Femur (tissue), 1 donor: ENCODE results near the gene SLC18A3.

Experiments
- DNase-seq: peaks from one replicate; pipeline ENCODE4 v3.0.0-alpha.2; 2017

The SLC18A3 gene

DNA sequence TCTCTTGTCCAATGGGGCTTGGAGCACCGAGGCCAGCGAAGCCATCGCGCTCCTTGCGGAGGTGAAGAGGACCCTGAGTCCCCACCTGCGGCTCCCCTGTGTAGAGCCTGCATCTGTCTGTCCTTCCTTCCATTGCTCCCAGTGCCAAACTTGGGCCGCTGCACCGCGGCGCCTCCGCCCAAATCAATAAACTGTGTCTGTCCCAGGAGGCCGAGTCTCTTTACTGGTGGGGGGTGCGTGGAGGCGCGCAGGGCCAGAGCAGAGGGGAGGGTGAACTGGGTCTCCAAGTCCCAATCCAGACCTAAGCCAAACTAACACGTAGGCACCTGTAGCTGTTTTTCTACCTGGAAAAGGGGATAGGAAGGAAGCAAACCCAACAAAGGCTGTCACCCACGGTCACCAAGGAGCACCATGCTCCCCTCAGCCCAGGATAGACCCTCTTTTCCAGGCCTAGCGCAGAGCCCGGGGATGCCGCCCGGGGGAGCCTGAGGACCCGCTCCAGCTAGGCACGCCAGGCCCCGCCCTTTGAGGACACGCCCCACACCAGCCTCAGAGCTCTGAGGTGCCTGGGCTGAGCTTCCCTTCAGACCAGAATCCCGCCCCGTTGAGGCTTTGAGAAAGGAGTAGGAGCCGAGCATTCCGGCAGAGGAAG, 2.5 kb downstream of the SLC18A3 start:
- DNase-seq, result no peak

DNA sequence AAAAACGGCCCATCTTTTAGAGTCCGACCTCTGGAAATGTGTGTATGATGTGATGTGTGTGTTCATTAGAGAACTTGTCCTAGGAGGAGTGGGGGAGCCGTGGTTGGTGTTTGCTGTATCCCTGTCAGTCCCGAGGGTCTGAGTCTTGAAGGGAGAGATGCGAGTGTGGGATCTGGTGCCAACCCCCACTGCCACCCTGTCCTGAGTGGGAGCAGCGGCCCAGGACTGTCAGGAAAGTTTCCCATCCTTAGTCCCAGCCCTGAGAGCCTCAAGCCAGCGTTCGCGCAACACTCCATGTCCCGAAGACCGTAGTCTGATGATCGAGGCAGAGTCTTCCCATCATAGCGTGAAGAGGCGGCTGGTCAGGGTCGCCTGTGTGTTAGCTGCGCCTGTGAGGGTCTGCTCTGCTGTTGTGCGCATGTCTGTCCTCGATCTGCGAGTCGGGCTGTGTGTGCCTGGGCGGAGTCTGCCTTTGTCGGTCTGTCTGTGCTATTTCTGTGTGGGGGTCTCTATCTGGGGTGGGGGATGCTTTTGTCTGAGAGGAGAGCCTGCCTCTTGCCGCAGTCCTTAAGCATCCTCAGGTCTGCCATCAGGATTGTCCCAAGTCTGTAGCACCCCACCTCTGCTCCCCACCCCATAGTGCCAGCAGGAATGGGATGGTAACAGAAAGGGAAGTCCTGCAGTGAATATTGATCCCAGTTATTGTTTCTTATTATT, 3.2 kb downstream of the SLC18A3 start:
- DNase-seq, result no peak

DNA sequence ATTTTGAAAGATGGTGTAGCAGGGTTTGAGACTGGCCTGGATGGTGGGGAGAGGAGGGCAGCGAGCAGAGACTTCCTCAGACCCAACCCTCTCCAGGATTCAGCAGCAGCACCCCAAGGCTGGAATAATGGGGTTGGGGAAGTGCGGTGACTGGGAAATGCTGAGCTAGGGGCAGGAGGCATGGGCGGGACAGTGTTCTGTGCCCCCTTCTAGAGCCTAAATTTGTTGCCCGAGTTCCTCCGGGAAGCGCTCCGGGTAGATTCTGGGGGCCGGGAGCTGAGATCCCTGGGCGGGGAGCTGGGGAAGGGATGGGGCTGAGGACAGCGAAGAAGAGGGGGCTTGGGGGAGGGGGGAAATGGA, 3.8 kb downstream of the SLC18A3 start, which contains the start of gene CHAT:
Gene CHAT (plus strand): TSS at position 156 of the 360 bp plus-strand sequence. CDS start 153 bp downstream, at position 309.
- DNase-seq, result no peak

- no peak for DNase-seq
Observed at GRCh38 chr10:49614242-49615198, 4.4 kb downstream of the SLC18A3 start.

DNA sequence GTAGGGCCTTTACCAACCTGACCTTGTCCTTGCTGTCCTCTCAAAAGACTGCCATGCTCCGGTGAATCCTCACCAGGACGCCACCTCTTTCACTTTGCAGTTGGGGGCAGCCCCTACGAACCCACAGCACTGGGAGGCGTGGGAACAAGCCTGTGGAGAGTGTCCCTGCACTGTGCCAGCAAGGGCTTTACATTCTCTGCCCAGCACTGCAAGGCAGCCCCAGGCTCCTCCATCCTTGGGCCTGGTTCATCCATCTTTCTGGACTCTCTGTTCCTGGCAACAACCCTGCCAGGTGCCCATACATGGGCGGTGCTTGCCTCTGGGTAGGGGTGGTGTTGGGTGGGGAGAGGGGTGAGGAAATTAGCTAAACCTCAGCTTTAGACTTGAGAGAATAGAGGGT, 5.1 kb downstream of the SLC18A3 start:
- no peak for DNase-seq

- DNase-seq, result no peak
Observed at GRCh38 chr10:49615721-49616120, 5.6 kb downstream of the SLC18A3 start.

DNA sequence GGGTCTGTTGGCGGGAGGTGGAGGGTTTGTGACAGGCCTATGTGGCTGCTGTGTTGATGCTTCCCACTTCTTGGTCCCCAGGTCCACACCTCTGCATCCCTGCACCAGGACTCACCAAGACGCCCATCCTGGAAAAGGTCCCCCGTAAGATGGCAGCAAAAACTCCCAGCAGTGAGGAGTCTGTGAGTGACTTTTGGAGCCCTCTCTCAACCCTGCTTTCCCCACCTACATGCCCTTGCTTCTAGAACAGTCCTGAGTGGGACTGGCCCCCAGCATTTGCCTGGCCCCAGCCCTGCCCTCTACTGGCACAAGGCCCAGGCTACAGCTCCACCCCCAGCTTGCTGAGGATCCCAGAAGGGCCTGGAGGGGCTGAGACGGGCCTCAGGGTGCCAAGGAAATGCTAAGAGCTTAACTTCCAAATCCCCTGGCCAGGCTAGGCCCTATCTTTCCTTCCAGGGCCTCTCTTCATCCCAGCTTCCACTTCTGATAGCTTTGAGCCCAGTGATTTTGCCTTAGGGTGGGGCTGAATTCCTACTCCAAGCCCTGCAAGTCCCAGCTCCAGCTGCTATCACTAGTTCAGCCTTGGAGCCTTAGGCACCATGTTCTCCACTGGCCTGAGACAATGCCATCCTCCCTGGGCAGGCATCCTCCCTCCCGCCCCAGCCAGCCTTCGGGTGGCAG, 6.5 kb downstream of the SLC18A3 start:
- no peak for DNase-seq

DNA sequence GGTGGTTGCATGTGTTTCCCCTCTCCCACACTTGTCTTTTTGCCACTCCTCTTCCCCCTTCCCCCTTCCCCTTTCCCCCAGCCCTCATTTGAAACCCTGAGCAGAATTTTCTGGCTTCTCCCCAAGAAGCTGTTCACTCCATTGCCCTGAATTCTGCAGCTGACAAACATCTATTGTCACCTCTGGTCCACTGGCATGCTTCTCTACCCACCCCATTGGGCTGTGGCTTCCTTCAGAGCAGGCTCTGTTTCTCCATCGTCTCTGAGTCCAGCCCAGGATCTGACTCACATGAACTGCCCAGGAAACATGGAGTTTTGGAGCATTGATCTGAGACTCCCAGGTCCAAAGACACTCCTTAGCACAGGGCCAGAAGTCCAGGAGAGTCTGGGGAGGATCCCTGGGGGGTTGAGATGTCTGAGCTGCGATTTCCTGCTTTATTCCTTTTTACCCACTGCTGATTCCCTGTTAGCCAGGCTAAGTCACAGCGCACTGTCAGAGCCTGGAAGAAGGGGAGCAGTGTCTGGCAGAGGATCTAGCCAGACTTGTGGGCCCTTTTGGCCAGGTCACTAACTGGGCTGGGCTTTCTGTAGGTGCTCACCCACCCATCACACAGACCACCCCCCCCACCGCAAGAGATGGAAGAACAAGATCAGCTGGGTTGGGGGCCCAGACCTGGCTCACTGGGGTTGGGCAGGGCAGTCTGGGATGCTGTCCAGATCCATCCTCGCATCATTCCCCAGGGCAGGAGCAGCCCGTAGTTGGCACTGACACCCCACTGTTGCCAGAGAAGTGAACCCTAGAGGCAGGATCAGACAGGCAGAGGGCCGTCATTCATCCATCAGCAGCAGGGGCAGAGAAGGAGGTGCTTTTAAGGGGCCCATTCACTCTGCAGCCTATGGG, 7.3 kb downstream of the SLC18A3 start:
- no peak for DNase-seq

GRCh38 chr10:49618821-49619220, 8.7 kb downstream of the SLC18A3 start:
- no peak for DNase-seq

DNA sequence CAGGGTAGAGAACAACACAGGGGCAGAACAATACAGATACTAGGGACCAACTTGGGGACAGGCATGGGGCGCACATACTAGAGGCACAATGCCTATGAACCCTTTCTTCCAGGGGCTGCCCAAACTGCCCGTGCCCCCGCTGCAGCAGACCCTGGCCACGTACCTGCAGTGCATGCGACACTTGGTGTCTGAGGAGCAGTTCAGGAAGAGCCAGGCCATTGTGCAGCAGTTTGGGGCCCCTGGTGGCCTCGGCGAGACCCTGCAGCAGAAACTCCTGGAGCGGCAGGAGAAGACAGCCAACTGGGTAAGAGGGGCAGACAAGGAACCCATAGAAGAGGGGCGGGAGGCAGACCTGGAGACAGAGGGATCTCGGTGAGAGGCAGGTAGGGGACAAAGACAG, 9.5 kb downstream of the SLC18A3 start:
- no peak for DNase-seq

DNA sequence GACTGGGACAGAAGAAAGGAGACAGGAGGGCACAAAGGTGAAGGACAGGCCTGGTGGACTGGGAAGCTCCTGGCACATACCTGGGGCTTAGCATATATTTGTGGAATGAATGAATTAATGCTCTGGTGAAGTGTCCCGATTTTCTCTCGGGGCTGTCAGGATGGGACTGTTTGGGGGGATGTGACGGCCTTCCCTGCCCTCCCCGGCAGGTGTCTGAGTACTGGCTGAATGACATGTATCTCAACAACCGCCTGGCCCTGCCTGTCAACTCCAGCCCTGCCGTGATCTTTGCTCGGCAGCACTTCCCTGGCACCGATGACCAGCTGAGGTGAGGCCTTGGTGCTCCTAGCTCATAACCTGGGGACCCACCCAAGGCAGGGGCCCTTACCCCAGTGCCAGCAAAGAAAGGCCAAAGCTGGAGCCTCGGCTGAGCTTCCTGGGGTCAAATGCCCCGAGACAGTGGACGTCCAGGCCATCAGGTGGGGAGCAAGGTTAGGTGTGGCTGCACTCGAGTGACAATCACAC, 10.2 kb downstream of the SLC18A3 start:
- DNase-seq, result no peak

GRCh38 chr10:49620841-49621378, 10.8 kb downstream of the SLC18A3 start:
- DNase-seq, result no peak

DNA sequence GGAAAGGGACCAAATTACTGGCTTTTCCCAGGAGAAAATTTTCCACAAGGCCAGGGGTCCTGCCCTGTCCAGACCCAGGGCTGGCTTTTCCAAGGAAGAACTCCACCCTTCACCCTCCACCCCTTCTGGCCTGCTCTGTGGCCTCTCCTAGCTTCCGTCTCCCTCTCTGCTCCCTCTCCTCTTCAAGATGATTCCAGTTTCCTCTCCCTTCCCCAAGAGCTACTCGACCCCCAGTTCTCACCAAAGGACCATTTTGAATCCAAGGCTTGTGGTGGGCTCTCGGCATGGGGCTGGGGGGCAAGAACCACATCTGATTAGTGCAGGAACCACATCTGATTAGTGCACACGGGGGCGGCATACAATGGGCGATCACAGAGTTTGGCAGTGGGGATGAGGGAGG, 11.5 kb downstream of the SLC18A3 start:
- DNase-seq, result no peak

- no peak for DNase-seq
Observed at GRCh38 chr10:49622426-49623425, 12.6 kb downstream of the SLC18A3 start.

- no peak for DNase-seq
Observed at GRCh38 chr10:49624629-49625028, 14.5 kb downstream of the SLC18A3 start.

GRCh38 chr10:49625411-49625810, 15.3 kb downstream of the SLC18A3 start:
- no peak for DNase-seq

GRCh38 chr10:49627038-49627437, 16.9 kb downstream of the SLC18A3 start:
- no peak for DNase-seq

DNA sequence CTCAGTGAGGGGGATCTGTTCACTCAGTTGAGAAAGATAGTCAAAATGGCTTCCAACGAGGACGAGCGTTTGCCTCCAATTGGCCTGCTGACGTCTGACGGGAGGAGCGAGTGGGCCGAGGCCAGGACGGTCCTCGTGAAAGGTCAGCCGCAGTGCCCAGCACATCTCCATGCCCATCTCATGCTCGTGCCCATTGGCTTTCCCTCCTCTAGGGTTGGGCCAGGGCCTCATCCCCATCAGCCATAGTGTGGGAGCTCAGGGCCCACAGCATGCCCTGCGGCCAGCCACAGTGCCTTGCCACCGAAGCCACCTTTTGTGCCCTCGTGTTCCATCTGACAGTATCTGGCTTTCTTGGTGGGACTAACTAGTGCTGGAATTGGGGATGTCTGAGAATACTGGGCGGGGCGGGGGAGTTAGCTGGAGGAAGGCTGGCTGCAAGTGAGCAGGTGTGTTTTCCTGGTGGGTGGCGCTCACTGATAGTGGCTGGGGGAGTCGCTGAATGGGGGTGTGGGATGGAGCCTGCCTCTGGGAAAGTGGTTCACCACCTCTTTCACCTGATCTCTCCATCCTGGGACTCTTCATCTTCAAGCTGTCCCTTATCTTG, 17.6 kb downstream of the SLC18A3 start:
- DNase-seq, result no peak

- DNase-seq, result no peak
Observed at GRCh38 chr10:49628599-49628998, 18.5 kb downstream of the SLC18A3 start.
